ENCODE results near the gene SOX13.
"Not testable (repeated sequence)": the region's sequence is repeated elsewhere in the genome, so short reads cannot be mapped to it uniquely, and the experiment has no call there.

SOX13 gene

GRCh38 chr1:204087893-204088528, 15.1 kb downstream of the SOX13 start:
- DNase-seq = no peak

GRCh38 chr1:204088596-204088995, 15.7 kb downstream of the SOX13 start:
- no peak for DNase-seq

GRCh38 chr1:204089044-204089751, 16.3 kb downstream of the SOX13 start:
- DNase-seq = no peak

GRCh38 chr1:204090132-204090531, 17.2 kb downstream of the SOX13 start:
- DNase-seq = not testable (repeated sequence)

GRCh38 chr1:204091066-204091465, 18.2 kb downstream of the SOX13 start:
- no peak for DNase-seq

- no peak for DNase-seq
Measured at GRCh38 chr1:204091787-204092312, 18.9 kb downstream of the SOX13 start.

- no peak for DNase-seq
Measured at GRCh38 chr1:204092632-204093420, 19.9 kb downstream of the SOX13 start.

GRCh38 chr1:204093421-204093717, 20.5 kb downstream of the SOX13 start:
- DNase-seq = no peak

- DNase-seq = no peak
Measured at GRCh38 chr1:204093781-204094180, 20.9 kb downstream of the SOX13 start.

GRCh38 chr1:204094313-204094729, 21.4 kb downstream of the SOX13 start:
- no peak for DNase-seq

GRCh38 chr1:204094856-204095634, 22.1 kb downstream of the SOX13 start:
- no peak for DNase-seq

GRCh38 chr1:204096931-204097330, 24.0 kb downstream of the SOX13 start:
- DNase-seq = no peak

- DNase-seq = no peak
Measured at GRCh38 chr1:204098683-204099082, 25.8 kb downstream of the SOX13 start.

- not testable (repeated sequence) for DNase-seq
Measured at GRCh38 chr1:204099754-204100153, 26.8 kb downstream of the SOX13 start.

GRCh38 chr1:204102029-204102611, 29.2 kb downstream of the SOX13 start:
- DNase-seq = peak; percentile 8

GRCh38 chr1:204102739-204103430, 30.0 kb downstream of the SOX13 start:
- DNase-seq = peak; percentile 9

GRCh38 chr1:204103431-204103741, 30.5 kb downstream of the SOX13 start:
- no peak for DNase-seq

GRCh38 chr1:204104331-204105130, 31.6 kb downstream of the SOX13 start:
- peak; percentile 36 for DNase-seq

- no peak for DNase-seq
Measured at GRCh38 chr1:204105131-204105515, 32.2 kb downstream of the SOX13 start.

- no peak for DNase-seq
Measured at GRCh38 chr1:204106825-204107224, 33.9 kb downstream of the SOX13 start.

GRCh38 chr1:204107892-204108291, 35.0 kb downstream of the SOX13 start:
- DNase-seq = no peak

All from CD4-positive, alpha-beta T cell treated with Interleukin-10 for 1 hour (primary cell).